Dedifferentiated amniotic fluid mesenchymal stem cell (primary cell): ENCODE results near the gene OR6J1.
"Not testable (repeated sequence)": the region's sequence is repeated elsewhere in the genome, so short reads cannot be mapped to it uniquely, and the experiment has no call there.

ENCODE experiments used
- DNase-seq: peaks from one replicate; pipeline ENCODE4 v3.0.0-alpha.2; 2016; ENCODE audit errors: extremely low spot score

The OR6J1 gene

GRCh38 chr14:22606380-22606779 lies 37.8 kb downstream of the OR6J1 start:
- no peak for DNase-seq

DNA sequence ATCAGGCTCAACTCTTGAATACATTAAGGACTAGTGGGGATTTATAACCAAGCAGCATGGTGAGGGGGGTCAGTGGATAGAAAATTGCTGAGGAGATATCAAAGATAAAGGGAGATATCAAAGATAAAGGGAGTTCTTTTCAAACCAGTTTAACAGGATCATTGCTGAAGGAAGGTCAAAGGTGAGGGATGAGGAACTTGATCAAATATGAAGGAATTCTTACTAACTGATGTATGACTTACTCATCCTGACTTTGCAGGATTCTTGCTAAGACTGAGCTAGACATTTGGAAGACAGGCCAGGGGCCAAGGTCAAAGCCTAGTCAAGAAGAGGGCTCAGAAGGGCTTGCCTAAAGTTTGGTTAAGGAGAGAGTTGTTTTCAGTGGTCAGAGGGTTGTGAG lies 41.3 kb downstream of the OR6J1 start:
- DNase-seq, result no peak

DNA sequence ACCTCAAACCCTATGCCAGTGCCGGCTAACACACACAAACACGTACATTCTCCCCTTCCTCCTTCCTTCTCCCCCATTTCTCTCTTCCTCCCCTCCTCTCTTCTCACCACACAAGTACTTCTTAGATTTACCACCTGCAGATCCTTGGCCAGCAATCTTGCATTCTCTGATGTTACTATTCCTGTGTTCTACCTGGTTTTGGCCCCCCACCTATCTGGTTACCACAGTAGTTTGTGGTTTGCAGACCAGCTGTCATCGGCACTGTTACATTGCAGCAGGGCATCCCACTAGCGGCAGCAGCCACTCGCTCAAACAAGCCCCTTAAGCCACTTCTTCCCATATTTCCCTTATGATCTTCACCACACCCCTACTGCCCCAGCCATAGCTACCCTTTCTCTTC lies 42.2 kb downstream of the OR6J1 start:
- DNase-seq, result no peak

GRCh38 chr14:22601456-22601855 lies 42.7 kb downstream of the OR6J1 start:
- DNase-seq, result no peak

DNA sequence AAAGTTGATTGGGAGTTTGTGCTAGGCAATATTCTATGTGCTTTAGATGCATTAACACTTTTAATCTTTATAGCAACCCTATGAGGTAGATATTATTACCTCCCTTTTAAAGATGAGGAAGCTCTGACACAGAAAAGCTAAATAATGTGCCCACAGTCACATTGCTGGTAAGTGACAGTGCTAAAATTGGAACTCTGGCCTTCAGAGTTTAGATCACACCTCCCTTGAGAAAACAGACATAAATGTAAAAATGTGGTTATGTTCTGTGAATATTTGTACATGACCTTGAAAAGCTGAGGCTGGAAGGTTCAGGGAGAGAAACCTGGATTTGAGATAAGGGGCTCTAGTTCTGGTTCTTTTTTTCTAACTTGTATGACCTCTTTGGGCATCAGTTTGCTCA lies 44.1 kb downstream of the OR6J1 start:
- DNase-seq, result no peak

DNA sequence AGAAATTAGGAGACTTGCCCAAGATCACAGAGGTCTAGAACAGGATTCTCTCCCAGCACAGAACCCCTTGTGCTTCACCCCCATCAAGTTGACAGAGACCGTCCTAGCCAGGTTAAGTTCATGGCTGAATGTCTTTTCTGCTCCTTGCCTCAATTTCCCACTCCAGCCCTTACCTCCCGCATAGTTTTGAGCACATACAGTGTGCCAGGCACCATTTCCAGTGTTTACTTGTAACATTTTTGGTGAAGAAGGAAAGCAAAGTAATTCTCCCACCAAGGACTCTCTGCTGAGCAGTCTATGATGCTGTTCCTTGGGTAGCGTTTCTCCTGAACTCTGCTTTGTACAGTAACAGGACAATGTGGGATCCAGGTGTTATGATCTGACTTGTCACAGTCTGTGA lies 44.8 kb downstream of the OR6J1 start:
- DNase-seq, result no peak

- DNase-seq, result peak; percentile 65
Observed at GRCh38 chr14:22598896-22599244, 45.3 kb downstream of the OR6J1 start.

DNA sequence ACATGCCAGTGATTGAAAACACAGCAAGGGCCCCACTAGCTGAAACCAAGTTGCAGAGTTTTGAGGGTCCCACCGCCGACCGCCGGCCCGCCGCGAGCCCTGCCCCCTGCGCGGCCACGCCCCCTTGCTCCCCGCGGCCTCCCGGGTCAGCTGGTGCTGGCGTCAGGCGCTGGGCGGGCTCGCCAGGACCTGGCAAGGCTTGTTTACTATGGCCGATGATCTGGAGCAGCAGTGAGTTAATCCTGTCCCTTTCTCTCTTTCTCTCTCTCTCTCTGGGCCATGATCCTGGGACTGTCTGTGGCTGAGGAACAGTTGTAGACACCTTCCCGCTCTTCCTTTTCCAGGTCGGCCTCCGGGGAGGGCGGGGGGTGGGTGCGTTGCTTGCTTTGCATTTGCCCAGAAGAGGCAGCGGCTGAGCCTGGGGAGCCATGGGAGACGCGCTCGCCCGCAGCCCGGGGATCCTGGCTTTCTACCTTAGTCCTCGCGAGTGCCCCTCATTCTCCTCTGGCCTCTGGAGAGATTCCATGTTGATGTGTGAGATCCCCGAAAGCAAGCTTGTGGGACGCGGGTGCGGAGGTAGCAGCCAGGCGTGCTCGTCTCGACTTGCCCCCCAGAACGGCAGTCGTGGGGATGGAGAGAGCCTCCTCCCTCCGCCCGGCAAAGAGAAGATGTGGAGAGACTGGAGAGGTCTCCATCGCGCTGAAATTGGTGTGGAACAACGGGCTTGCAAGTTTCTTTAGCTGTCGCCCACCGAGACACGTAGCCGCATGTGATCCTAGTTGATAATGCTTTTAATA lies 45.9 kb downstream of the OR6J1 start, which contains the start of gene ABHD4:
TSS of gene ABHD4 (plus strand) at position 202 of the 797 bp plus-strand sequence. CDS start at position 209, 7 bp downstream.
- peak; percentile 40 for DNase-seq

GRCh38 chr14:22597771-22598098 lies 46.4 kb downstream of the OR6J1 start:
- DNase-seq, result no peak

- no peak for DNase-seq
Observed at GRCh38 chr14:22597265-22597664, 46.9 kb downstream of the OR6J1 start.

DNA sequence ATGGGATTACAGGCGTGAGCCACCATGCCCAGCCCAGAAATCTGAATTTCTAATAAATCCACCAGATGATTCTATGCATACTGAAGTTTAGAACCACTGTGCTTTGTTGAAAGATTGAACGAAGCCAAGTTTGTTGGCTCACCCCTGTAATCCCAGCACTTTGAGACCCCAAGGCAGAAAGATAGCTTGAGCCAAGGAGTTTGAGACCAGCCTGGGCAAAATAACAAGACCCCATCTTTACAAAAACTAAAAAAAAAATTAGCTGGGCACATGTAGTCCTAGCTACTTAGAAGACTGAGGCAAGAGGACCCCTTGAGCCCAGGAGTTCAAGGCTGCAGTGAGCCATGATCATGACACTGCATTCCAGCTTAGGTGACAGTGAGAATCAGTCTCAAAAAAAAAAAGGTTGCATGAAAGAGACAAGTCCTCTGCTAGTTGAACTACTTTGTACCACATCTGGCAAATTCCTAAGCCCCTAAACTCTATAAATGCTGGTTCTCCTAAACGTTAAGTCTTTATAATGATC lies 47.7 kb downstream of the OR6J1 start:
- no peak for DNase-seq

DNA sequence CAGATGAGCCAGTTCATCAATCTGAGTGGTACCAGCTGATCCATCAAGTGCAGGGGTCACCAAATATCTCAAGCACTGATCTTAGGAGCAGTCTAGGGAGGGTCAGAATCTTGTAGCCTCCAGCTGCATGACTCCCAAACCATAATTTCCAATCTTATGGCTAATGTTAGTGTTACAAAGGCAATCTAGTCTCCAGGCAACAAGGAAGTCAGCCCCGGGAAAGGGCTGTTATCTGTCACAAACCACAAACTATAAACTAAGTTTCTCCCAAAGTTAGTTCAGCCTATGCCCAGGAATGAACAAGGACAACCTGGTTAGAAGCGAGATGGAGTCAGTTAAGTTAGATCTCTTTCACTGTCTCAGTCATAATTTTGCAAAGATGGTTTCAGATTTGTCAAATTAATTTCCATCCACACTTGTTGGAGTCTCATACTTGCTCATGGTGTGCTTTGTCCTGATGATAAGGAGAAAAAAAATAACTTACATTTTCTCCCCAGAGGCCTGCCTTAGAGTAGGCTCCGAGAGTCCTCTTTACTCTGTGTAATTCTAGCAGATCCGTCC lies 49.9 kb downstream of the OR6J1 start:
- no peak for DNase-seq

DNA sequence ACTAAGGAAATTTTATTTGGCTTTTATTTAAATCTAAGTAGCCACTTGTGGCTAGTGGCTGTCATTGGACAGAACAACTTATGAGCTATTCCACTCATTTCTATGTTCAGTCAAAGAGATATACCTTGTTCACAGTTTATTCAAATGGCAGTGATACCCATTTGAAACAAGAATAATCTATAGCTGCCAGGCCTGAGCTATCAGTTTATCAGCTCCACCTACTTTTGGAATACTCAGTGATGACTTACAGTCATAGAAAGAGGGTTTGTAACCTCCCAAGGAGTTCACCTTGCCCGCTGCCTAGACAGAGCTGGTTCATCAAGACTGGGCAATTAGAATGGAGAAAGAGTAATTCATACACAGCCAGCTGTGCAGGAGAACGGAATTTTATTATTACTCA lies 50.6 kb downstream of the OR6J1 start:
- DNase-seq, result no peak

DNA sequence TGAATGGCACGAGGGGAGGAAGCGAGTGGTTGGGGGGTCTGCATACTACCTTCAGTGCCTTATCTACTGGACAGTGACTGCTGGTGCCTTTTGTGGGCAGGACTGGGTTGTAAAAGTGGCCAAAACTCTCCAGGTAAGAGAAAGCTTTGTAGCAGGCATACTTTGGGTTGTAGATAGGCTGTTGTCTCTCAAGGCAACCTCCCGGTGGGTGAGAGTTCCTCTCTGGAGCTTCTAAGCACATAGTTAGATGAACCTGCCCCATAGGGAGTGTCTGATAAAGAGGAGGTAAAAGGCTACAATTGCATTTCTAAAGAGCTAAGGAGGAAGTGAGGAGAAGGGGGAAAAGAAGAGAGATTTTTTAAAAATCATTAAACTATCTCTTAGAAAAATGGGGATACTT lies 51.0 kb downstream of the OR6J1 start:
- DNase-seq, result no peak

DNA sequence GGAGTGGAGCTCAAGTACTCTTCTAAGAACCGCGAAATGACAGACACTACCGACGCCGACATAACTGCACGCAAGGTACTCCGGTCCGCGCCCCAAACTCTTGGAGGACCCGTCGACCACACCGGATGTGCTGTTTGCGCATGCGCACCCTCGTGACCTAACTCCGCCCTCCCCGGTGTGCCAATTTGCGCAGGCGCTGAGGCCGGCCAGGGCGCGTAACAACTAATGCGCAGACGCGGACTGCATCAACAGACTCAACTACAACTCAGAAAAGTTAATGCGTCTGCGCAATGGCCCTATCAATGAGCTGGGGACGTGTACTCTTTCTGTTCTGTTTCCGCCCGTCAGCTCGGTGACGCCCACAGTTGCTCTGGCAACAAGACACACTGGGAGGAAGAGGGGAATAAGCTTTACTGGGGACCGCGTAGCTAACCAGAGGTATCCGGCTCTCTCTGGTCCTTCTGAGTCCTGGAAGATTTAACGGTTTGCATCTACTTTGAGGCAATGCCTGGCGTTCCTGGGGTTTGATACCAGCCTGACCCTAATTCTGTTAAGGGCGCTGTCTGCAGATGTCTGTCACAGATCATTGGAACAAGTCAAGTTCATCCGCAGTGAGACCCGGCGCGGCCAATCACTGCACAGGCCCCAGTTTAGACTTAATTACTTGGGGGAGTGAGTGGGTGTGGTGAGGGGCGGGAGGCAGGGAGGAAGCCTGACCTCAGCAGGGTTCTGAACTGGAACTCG lies 54.9 kb downstream of the OR6J1 start, which contains the start of gene DAD1:
TSS of gene DAD1 (minus strand) at position 129 of the 744 bp plus-strand sequence. CDS start at position 62, 67 bp downstream.
- peak; percentile 100 for DNase-seq

GRCh38 chr14:22588526-22589095 lies 55.5 kb downstream of the OR6J1 start:
- no peak for DNase-seq

- not testable (repeated sequence) for DNase-seq
Observed at GRCh38 chr14:22587677-22588422, 56.3 kb downstream of the OR6J1 start.

- no peak for DNase-seq
Observed at GRCh38 chr14:22587247-22587646, 56.9 kb downstream of the OR6J1 start.

DNA sequence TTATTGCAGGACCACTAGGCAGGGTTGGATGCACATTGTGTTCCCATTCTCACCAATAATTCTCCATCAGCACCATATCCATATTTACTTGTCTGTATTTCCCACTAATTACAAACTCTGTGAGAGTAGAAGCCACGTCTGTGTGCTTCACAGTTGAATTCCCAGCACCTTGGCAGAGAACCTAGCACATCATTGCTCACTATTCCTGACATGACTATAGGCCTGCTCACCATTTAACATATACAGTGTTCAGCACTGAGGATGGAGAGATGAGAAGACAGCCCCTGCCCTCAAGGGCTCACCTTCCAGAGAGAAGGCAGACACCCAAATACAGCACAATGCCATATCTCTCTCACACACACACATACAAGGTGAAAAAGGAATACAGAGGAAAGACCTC lies 60.2 kb downstream of the OR6J1 start:
- no peak for DNase-seq
